ENCODE results near the gene LMBR1. TPM values are rescaled to one million over a fixed set of nuclear protein-coding genes. Genes with fewer than 3 reads are reported as not detected.

The LMBR1 gene
- total RNA-seq, 6 experiments from 2014 or later = 33.1 to 37.8 (median 36.1) TPM

- H3K4me3 Mint-ChIP-seq = no peak overlapping the region
- no peaks in the 10 kb centered on the region for H3K4me1 Mint-ChIP-seq (ENCODE audit: low read depth)
- no peak for TF ChIP-seq CTCF (IDR thresholded peaks at IDR 0.05)
- no peaks in the 10 kb centered on the region; the same call in 1 of the 2 replicates for H3K27me3 Mint-ChIP-seq (ENCODE audit: insufficient read depth)
- peaks cover 10% of the 10 kb centered on the region; the same call in 1 of the 2 replicates for H3K36me3 Mint-ChIP-seq (ENCODE audit: low read depth)
- H3K9me3 Mint-ChIP-seq = no peaks in the 10 kb centered on the region
- peak overlapping the region; percentile 70 for H3K27ac Mint-ChIP-seq
- DNase-seq = no peak
Measured at GRCh38 chr7:156677374-156678054, 215.5 kb downstream of the LMBR1 start.

GRCh38 chr7:156676263-156676662 is 216.7 kb downstream of the LMBR1 start:
- H3K27me3 Mint-ChIP-seq (ENCODE audit: insufficient read depth) = no peaks in the 10 kb centered on the region; the same call in 1 of the 2 replicates
- DNase-seq = no peak
- no peak overlapping the region for H3K27ac Mint-ChIP-seq
- no peaks in the 10 kb centered on the region for H3K9me3 Mint-ChIP-seq
- H3K4me1 Mint-ChIP-seq (ENCODE audit: low read depth) = no peaks in the 10 kb centered on the region
- TF ChIP-seq CTCF (IDR thresholded peaks at IDR 0.05) = no peak
- no peak overlapping the region for H3K4me3 Mint-ChIP-seq
- H3K36me3 Mint-ChIP-seq (ENCODE audit: low read depth) = peaks cover 10% of the 10 kb centered on the region; the same call in 1 of the 2 replicates

- no peak overlapping the region for H3K4me3 Mint-ChIP-seq
- H3K9me3 Mint-ChIP-seq = no peaks in the 10 kb centered on the region
- no peaks in the 10 kb centered on the region; the same call in 1 of the 2 replicates for H3K27me3 Mint-ChIP-seq (ENCODE audit: insufficient read depth)
- no peak for DNase-seq
- no peaks in the 10 kb centered on the region for H3K4me1 Mint-ChIP-seq (ENCODE audit: low read depth)
- peaks cover 10% of the 10 kb centered on the region; the same call in 1 of the 2 replicates for H3K36me3 Mint-ChIP-seq (ENCODE audit: low read depth)
- TF ChIP-seq CTCF (IDR thresholded peaks at IDR 0.05) = no peak
- H3K27ac Mint-ChIP-seq = no peak overlapping the region
Measured at GRCh38 chr7:156675721-156676120, 217.3 kb downstream of the LMBR1 start.

GRCh38 chr7:156673902-156674301 is 219.1 kb downstream of the LMBR1 start:
- no peaks in the 10 kb centered on the region for H3K9me3 Mint-ChIP-seq
- H3K27ac Mint-ChIP-seq = no peak overlapping the region
- no peak for DNase-seq
- H3K4me3 Mint-ChIP-seq = no peak overlapping the region
- TF ChIP-seq CTCF (IDR thresholded peaks at IDR 0.05) = no peak
- H3K36me3 Mint-ChIP-seq (ENCODE audit: low read depth) = peaks cover 10% of the 10 kb centered on the region; the same call in 1 of the 2 replicates
- H3K27me3 Mint-ChIP-seq (ENCODE audit: insufficient read depth) = no peaks in the 10 kb centered on the region; the same call in 1 of the 2 replicates
- no peaks in the 10 kb centered on the region for H3K4me1 Mint-ChIP-seq (ENCODE audit: low read depth)

GRCh38 chr7:156673454-156673853 is 219.5 kb downstream of the LMBR1 start:
- peaks cover 10% of the 10 kb centered on the region; the same call in 1 of the 2 replicates for H3K36me3 Mint-ChIP-seq (ENCODE audit: low read depth)

More at GRCh38 chr7:156673454-156673853, 219.5 kb downstream of the LMBR1 start:
- Mint-ChIP-seq H3K27ac (no peak overlapping the region), H3K27me3 (ENCODE audit: insufficient read depth) (no peaks in the 10 kb centered on the region; the same call in 1 of the 2 replicates), H3K9me3 (no peaks in the 10 kb centered on the region), H3K4me1 (ENCODE audit: low read depth) (no peaks in the 10 kb centered on the region), H3K4me3 (no peak overlapping the region)
- TF ChIP-seq CTCF (IDR thresholded peaks at IDR 0.05) = no peak
- DNase-seq = no peak
